Testis (tissue), 3 donors: ENCODE data around the gene EHMT2. TPM values are rescaled to one million over a fixed set of nuclear protein-coding genes. Genes with fewer than 3 reads are reported as not detected.
"Not testable (repeated sequence)": the region's sequence is repeated elsewhere in the genome, so short reads cannot be mapped to it uniquely, and the experiment has no call there.

Experiments
- DNase-seq: peaks from one replicate; pipeline ENCODE4 v3.0.0-alpha.2; 2019
- H3K27ac ChIP-seq, 2 donors: fragments of 200-600 bp; sonication (generic); one replicate each; pipeline ENCODE4 v1.5.1; 2019
- H3K27me3 ChIP-seq: fragments of 200-600 bp; sonication (generic); one replicate; pipeline ENCODE4 v1.5.1; 2019
- H3K36me3 ChIP-seq: fragments of 200-600 bp; sonication (generic); one replicate; pipeline ENCODE4 v1.5.1; 2017; ENCODE audit warnings: low read depth; ENCODE audit errors: missing control alignments
- H3K4me1 ChIP-seq: fragments of 200-600 bp; sonication (generic); one replicate; pipeline ENCODE4 v1.5.1; 2019
- H3K4me3 ChIP-seq, 2 donors: fragments of 200-600 bp; sonication (generic); one replicate each; pipeline ENCODE4 v1.5.1; 2017 to 2019
- H3K9me3 ChIP-seq: fragments of 200-600 bp; sonication (generic); one replicate; pipeline ENCODE4 v1.5.1; 2017
- POLR2A ChIP-seq: fragments of 450-650 bp; IDR thresholded peaks from one replicate; pipeline ENCODE4 v1.6.1; 2017; ENCODE audit warnings: antibody characterized with exemption, mild to moderate bottlenecking, moderate library complexity
- WGBS, 2 donors: methylation state at CpG; one replicate each; pipeline ENCODE4 v1.1.5; 2018; 5-methylcytosine and 5-hydroxymethylcytosine counted together
- intact Hi-C: fragments of 100-400 bp; cut with DNase I; formaldehyde crosslinking; loops from one replicate; pipeline ENCODE4 v1.15.1; 2023; ENCODE audit warnings: low total_unique reads
- polyA plus RNA-seq: library from polyadenylated mRNA; stranded (reverse); fragments of 350-450 nt; fragmentation: Illumina TruSeq; extraction: RNeasy Lipid Tissue Mini Kit (QIAGEN cat#74804); gene quantifications from one replicate; pipeline ENCODE4 v1.2.3, GENCODE V29; 2014; ENCODE audit warnings: low read depth, low replicate concordance; ENCODE audit not compliant: insufficient read depth
- total RNA-seq, 2 donors: library from RNA; depleted of rRNA; stranded (reverse); fragments of >200 nt; gene quantifications; one replicate each; pipeline ENCODE4 v1.2.3, GENCODE V29; 2016
- TF ChIP-seq, protein P1 (sequence below), 3 experiments: fragments of 450-650 bp in 2 of 3; fragments of 200-600 bp in 1 of 3; sonication (generic) in 1 of 3; IDR thresholded peaks; one replicate each; pipeline ENCODE4 v1.5.1; 2016 to 2019; ENCODE audit warnings: antibody characterized with exemption in 3 of 3, mild to moderate bottlenecking in 2 of 3, moderate library complexity in 1 of 3

Gene EHMT2
- total and polyA plus RNA-seq, 3 donors from 2014 or later, result 82.2 to 106 (median 102) TPM

DNA sequence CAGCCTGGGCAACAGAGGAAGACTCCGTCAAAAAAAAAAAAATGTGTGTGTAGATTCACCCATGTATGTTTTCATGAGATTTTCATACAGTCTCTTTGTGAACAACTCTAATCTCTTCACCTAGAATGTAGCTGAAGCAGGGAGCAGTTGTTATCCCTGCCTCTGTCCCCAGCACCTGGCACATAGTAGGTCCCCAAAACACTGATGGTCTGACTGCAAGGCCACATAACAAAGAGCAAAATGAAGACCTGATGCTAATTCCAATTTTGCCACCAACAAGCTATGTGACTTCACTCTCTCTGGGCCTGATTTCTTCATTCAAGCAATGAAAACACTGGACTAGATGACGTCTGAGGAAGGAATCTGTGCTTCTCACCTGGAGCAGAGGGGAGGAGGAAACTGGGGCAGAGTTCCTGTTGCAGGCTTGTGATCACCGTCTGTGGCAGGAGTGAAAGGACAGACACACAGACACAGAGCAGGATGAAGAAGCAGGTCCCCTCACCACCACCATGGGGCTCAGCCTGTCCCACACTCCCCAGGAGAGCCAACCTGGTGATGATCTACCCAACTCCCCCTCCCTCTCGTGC lies 23.3 kb downstream of the EHMT2 start:
- intact Hi-C loops, result no loop called here
- no peak overlapping the region for H3K4me3 ChIP-seq
- no peak for DNase-seq
- H3K27me3 ChIP-seq, result no peaks in the 10 kb centered on the region
- no peaks in the 10 kb centered on the region for H3K9me3 ChIP-seq
- H3K4me1 ChIP-seq, result no peaks in the 10 kb centered on the region
- WGBS, 2 donors, result 72 to 76% methylated on average over 4 of the region's 4 CpGs
- H3K27ac ChIP-seq, result no peak overlapping the region
- no peaks in the 10 kb centered on the region for H3K36me3 ChIP-seq
- TF ChIP-seq, protein P1, sequence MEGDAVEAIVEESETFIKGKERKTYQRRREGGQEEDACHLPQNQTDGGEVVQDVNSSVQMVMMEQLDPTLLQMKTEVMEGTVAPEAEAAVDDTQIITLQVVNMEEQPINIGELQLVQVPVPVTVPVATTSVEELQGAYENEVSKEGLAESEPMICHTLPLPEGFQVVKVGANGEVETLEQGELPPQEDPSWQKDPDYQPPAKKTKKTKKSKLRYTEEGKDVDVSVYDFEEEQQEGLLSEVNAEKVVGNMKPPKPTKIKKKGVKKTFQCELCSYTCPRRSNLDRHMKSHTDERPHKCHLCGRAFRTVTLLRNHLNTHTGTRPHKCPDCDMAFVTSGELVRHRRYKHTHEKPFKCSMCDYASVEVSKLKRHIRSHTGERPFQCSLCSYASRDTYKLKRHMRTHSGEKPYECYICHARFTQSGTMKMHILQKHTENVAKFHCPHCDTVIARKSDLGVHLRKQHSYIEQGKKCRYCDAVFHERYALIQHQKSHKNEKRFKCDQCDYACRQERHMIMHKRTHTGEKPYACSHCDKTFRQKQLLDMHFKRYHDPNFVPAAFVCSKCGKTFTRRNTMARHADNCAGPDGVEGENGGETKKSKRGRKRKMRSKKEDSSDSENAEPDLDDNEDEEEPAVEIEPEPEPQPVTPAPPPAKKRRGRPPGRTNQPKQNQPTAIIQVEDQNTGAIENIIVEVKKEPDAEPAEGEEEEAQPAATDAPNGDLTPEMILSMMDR (IDR thresholded peaks at IDR 0.05), result no peak
- no peak for TF ChIP-seq POLR2A

DNA sequence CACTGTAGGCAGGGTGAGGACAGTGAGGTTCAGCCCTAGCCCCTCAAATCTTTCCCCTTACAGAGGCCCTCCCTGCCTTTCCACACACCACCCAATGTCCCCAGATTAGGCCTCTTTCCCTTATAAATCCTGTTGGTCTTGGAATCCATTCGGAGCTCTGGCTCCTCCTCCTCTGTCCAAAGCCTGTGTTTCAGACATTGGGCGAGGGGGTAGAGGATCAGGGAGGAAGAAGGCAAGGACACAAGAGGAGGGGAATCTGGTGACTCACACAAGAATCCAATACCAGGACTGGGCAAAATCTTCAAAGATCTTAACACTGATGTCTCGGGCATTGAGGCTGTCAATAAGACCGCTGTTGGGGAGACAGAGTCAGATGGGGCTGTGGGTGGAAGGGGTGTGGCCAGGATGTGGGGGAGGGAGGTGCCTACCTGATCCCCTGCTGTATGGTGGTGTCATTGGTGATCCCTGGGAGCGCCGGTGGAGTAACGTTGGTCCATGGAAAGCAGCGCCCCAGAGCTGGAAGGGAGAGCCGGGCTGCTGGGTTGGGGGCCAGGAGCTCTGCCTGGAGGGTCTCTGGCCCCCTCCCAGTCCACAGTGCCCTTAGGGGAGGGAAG lies 26.3 kb downstream of the EHMT2 start:
- no peak overlapping the region for H3K27ac ChIP-seq
- no peak for DNase-seq
- no peaks in the 10 kb centered on the region for H3K27me3 ChIP-seq
- TF ChIP-seq, protein P1 (IDR thresholded peaks at IDR 0.05), result no peak
- TF ChIP-seq POLR2A, result no peak
- H3K4me3 ChIP-seq, result no peak overlapping the region
- H3K4me1 ChIP-seq, result no peaks in the 10 kb centered on the region
- WGBS, 2 donors, result 59 to 67% methylated on average over 4 to 9 of the region's 9 CpGs
- intact Hi-C loops, result no loop called here
- H3K36me3 ChIP-seq, result no peaks in the 10 kb centered on the region
- no peaks in the 10 kb centered on the region for H3K9me3 ChIP-seq

DNA sequence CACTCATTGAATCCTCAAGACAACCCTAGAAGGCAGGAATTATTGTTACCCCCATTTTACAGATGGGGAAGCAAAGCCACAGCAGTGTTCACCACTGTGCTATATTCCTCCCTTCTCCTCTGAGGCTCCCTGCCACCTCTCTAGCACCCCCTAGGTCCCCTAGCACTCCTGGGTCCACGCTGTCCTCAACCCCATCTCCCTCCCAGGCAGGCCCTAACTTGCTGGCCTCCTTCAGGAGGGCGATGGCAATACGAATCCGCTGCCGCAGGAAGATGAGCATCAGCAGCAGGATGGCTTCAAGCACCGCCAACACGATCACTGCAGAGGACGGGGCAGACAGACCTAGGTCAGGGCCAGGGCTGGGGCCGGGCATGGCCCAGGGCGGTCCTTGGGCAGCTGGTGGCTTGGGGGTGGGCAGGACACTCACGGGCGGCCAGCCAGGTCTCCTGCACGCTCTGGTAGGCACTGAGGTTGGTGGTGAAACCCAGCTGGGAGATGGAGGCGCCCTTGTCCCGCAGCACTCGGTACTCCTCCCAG lies 27.0 kb downstream of the EHMT2 start:
- Histone ChIP-seq H3K4me3 (no peak overlapping the region), H3K36me3 (no peaks in the 10 kb centered on the region), H3K27ac (no peak overlapping the region), H3K9me3 (no peaks in the 10 kb centered on the region), H3K27me3 (no peaks in the 10 kb centered on the region), H3K4me1 (no peaks in the 10 kb centered on the region)
- no peak for TF ChIP-seq POLR2A
- TF ChIP-seq, protein P1 (IDR thresholded peaks at IDR 0.05), result no peak
- WGBS, 2 donors, result 76% methylated on average over 11 to 15 of the region's 16 CpGs
- intact Hi-C loops, result no loop called here
- DNase-seq, result no peak

DNA sequence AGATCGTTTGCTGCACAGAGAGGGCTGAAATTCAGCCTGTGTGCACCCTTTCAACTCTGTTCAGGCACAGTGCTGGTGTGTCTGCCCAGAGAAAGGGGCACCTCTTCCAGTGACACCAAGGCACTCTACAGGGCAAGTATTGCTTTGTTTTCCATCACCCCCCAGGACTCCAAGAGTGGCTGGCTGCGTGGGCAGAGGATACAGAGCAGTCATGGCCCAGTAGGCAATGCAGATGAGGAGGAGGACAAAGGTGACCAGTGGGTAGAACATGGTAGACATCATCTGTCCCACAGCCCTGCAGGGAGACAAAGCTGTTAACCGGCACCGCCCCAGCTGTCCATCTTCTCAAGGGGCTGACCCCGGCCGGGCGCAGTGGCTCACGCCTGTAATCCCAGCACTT lies 28.2 kb downstream of the EHMT2 start:
- Histone ChIP-seq H3K4me3 (no peak overlapping the region), H3K4me1 (peaks cover 2% of the 10 kb centered on the region), H3K36me3 (no peaks in the 10 kb centered on the region), H3K27me3 (no peaks in the 10 kb centered on the region), H3K27ac (no peak overlapping the region), H3K9me3 (no peaks in the 10 kb centered on the region)
- TF ChIP-seq POLR2A, result no peak
- TF ChIP-seq, protein P1 (IDR thresholded peaks at IDR 0.05), result no peak
- intact Hi-C loops, result no loop called here
- no peak for DNase-seq
- 76 to 83% methylated on average over 3 to 8 of the region's 8 CpGs for WGBS, 2 donors

DNA sequence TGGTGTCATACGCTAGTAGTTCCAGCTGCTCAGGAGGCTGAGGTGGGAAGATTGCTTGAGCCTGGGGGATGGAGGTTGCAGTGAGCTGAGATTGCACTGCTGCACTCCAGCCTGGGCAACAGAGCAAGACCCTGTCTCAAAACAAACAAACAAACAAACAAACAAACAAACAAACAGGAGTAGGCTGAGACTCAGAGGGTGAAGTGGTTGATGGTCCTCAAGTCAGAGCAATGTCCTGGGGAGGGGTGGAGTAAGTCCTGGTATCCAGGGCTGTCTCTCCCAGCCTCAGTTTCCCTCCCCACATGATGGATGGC lies 28.9 kb downstream of the EHMT2 start:
- H3K27me3 ChIP-seq, DNase-seq, intact Hi-C loops, H3K27ac ChIP-seq, H3K4me3 ChIP-seq, H3K36me3 ChIP-seq, H3K4me1 ChIP-seq, H3K9me3 ChIP-seq: not testable (repeated sequence)
- WGBS, 2 donors, result 63 to 88% methylated on average over 1 of the region's 1 CpG
